ENCODE measurements around the gene NSG2.

The NSG2 gene

DNA sequence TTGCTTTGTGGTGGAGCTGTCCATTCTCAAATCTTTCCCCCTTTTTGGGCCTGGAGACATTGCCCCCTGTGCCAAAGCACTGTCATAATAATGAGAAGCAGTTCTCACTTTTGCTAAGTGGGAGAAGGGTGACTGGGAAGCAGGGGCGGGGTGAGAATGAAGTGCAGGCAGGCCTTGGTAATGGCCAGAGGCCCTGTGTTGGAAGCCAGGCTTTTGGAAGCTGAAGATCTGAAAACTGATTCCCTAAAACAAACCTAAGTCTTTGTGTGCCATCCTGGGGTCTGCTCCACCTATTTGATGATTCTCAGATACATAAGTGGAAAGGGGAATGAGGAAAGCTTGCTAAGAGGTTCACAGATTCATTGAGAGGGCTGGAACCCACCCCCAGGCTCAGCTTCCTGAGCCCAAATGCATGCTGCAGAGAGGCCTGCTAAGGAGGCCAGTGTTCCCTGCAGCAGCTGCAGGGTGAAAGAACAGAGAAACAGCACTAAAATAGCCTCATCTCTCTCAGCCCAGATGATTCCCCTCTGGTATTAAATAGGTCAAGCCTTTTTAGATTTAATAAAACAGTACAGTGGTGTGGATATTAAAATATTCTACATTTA, 75.0 kb downstream of the NSG2 start (continued):
- TF ChIP-seq ZNF248 (tag by site-specific recombination; IDR thresholded peaks at IDR 0.05), result no peak
- TF ChIP-seq ZFHX2 (tag by site-specific recombination; conservative IDR thresholded peaks at IDR 0.05), result no peak
- TF ChIP-seq ZNF19 (tag by site-specific recombination; IDR thresholded peaks at IDR 0.05; ENCODE audit: low read depth), result no peak
- no peak for TF ChIP-seq SP2 (tag by site-specific recombination; IDR thresholded peaks at IDR 0.05)
- TF ChIP-seq ZNF37A (tag by site-specific recombination; IDR thresholded peaks at IDR 0.05), result no peak
- TF ChIP-seq, protein P1, sequence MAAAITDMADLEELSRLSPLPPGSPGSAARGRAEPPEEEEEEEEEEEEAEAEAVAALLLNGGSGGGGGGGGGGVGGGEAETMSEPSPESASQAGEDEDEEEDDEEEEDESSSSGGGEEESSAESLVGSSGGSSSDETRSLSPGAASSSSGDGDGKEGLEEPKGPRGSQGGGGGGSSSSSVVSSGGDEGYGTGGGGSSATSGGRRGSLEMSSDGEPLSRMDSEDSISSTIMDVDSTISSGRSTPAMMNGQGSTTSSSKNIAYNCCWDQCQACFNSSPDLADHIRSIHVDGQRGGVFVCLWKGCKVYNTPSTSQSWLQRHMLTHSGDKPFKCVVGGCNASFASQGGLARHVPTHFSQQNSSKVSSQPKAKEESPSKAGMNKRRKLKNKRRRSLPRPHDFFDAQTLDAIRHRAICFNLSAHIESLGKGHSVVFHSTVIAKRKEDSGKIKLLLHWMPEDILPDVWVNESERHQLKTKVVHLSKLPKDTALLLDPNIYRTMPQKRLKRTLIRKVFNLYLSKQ (tag by site-specific recombination; IDR thresholded peaks at IDR 0.05; ENCODE audit: borderline replicate concordance), result no peak

DNA sequence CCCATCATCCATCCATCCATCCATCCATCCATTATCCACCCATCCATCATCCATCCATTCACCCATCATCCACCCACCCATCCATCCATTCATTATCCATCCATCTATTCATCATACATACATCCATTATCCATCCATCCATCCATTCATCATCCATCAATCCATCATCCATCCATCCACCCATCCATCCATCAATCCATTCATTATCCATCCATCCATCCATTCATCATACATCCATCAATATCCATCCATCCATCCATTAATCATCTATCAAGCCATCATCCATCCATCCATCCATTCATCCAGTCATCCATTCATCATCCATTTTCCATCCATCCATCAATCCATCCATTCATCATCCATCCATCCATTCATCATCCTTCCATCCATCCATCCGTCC, 89.0 kb downstream of the NSG2 start:
- TF ChIP-seq ZNF473 (tag by site-specific recombination; IDR thresholded peaks at IDR 0.05), result 0 out of 2 replicates have a peak, but pooled peaks have one; percentile 43
- peak; percentile 37; the same call in 1 of the 2 replicates for TF ChIP-seq ZNF202 (tag by site-specific recombination; IDR thresholded peaks at IDR 0.05; ENCODE audit: borderline replicate concordance)
- TF ChIP-seq ZNF776 (tag by site-specific recombination; IDR thresholded peaks at IDR 0.05; ENCODE audit: borderline replicate concordance), result 0 out of 2 replicates have a peak, but pooled peaks have one; percentile 54
- TF ChIP-seq GFI1B (tag by site-specific recombination; IDR thresholded peaks at IDR 0.05), result no peak
- TF ChIP-seq RBAK (tag by site-specific recombination; IDR thresholded peaks at IDR 0.05), result no peak
- TF ChIP-seq, protein P2, sequence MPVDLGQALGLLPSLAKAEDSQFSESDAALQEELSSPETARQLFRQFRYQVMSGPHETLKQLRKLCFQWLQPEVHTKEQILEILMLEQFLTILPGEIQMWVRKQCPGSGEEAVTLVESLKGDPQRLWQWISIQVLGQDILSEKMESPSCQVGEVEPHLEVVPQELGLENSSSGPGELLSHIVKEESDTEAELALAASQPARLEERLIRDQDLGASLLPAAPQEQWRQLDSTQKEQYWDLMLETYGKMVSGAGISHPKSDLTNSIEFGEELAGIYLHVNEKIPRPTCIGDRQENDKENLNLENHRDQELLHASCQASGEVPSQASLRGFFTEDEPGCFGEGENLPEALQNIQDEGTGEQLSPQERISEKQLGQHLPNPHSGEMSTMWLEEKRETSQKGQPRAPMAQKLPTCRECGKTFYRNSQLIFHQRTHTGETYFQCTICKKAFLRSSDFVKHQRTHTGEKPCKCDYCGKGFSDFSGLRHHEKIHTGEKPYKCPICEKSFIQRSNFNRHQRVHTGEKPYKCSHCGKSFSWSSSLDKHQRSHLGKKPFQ (tag by site-specific recombination; IDR thresholded peaks at IDR 0.05), result no peak
- TF ChIP-seq, protein P3, sequence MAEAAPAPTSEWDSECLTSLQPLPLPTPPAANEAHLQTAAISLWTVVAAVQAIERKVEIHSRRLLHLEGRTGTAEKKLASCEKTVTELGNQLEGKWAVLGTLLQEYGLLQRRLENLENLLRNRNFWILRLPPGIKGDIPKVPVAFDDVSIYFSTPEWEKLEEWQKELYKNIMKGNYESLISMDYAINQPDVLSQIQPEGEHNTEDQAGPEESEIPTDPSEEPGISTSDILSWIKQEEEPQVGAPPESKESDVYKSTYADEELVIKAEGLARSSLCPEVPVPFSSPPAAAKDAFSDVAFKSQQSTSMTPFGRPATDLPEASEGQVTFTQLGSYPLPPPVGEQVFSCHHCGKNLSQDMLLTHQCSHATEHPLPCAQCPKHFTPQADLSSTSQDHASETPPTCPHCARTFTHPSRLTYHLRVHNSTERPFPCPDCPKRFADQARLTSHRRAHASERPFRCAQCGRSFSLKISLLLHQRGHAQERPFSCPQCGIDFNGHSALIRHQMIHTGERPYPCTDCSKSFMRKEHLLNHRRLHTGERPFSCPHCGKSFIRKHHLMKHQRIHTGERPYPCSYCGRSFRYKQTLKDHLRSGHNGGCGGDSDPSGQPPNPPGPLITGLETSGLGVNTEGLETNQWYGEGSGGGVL (tag by site-specific recombination; IDR thresholded peaks at IDR 0.05), result no peak; the same call in 1 of the 2 replicates
- TF ChIP-seq ZNF707 (tag by site-specific recombination; IDR thresholded peaks at IDR 0.05), result 0 out of 2 replicates have a peak, but pooled peaks have one; percentile 28
- TF ChIP-seq ZNF777 (tag by site-specific recombination; IDR thresholded peaks at IDR 0.05; ENCODE audit: borderline replicate concordance), result 0 out of 2 replicates have a peak, but pooled peaks have one; percentile 11
- peak; percentile 97 for TF ChIP-seq ZNF366 (tag by site-specific recombination; conservative IDR thresholded peaks at IDR 0.05)
- TF ChIP-seq SALL2 (tag by site-specific recombination; IDR thresholded peaks at IDR 0.05; ENCODE audit: borderline replicate concordance), result 0 out of 2 replicates have a peak, but pooled peaks have one; percentile 57
- peak; percentile 100 for TF ChIP-seq ZBTB17 (tag by site-specific recombination; IDR thresholded peaks at IDR 0.05)
- Histone ChIP-seq H3K4me1 (ENCODE audit: control insufficient read depth, insufficient read depth, low read length) (no peaks in the 10 kb centered on the region), H3K27ac (ENCODE audit: extremely low read depth, low read depth, low read length) (no peak overlapping the region), H3K9me3 (ENCODE audit: control insufficient read depth, insufficient read depth, low read depth, low read length) (no peaks in the 10 kb centered on the region), H3K36me3 (ENCODE audit: control insufficient read depth in 2 of 2, insufficient read depth in 1 of 2, low read length in 2 of 2) (no peaks in the 10 kb centered on the region), H3K4me3 (ENCODE audit: low read depth, low read length) (no peak overlapping the region)
- ChIA-PET POLR2A (no interaction called here), CTCF (no interaction called here)

DNA sequence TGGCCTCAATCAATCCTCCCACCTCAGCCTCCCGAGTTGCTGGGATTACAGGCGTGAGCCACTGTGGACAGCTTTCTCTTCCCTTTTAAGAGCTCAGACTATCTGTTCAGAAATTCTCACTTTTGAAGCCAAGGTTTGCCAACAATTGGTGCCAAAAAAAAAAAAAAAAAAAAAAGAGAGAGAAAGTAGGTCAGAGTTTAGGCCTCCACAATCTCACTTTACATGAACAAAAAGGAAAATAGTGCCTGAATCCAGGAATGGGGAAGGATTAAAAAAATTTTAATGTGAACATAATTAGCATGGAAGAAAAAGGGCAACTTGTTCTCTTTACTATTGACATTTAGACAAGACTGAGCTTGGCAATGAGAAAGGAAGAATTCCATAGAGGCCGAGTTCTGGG, 94.1 kb downstream of the NSG2 start:
- ChIA-PET POLR2A (no interaction called here), CTCF (no interaction called here)
- TF ChIP-seq REPIN1 (tag by site-specific recombination; IDR thresholded peaks at IDR 0.05; ENCODE audit: low read depth) (no peak), MYNN (tag by site-specific recombination; IDR thresholded peaks at IDR 0.05; ENCODE audit: borderline replicate concordance) (no peak)
- TF ChIP-seq, protein P4, sequence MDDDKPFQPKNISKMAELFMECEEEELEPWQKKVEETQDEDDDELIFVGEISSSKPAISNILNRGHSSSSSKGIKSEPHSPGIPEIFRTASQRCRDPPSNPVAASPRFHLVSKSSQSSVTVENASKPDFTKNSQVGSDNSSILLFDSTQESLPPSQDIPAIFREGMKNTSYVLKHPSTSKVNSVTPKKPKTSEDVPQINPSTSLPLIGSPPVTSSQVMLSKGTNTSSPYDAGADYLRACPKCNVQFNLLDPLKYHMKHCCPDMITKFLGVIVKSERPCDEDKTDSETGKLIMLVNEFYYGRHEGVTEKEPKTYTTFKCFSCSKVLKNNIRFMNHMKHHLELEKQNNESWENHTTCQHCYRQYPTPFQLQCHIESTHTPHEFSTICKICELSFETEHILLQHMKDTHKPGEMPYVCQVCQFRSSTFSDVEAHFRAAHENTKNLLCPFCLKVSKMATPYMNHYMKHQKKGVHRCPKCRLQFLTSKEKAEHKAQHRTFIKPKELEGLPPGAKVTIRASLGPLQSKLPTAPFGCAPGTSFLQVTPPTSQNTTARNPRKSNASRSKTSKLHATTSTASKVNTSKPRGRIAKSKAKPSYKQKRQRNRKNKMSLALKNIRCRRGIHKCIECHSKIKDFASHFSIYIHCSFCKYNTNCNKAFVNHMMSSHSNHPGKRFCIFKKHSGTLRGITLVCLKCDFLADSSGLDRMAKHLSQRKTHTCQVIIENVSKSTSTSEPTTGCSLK (tag by site-specific recombination; IDR thresholded peaks at IDR 0.05), result no peak
- TF ChIP-seq, protein P5, sequence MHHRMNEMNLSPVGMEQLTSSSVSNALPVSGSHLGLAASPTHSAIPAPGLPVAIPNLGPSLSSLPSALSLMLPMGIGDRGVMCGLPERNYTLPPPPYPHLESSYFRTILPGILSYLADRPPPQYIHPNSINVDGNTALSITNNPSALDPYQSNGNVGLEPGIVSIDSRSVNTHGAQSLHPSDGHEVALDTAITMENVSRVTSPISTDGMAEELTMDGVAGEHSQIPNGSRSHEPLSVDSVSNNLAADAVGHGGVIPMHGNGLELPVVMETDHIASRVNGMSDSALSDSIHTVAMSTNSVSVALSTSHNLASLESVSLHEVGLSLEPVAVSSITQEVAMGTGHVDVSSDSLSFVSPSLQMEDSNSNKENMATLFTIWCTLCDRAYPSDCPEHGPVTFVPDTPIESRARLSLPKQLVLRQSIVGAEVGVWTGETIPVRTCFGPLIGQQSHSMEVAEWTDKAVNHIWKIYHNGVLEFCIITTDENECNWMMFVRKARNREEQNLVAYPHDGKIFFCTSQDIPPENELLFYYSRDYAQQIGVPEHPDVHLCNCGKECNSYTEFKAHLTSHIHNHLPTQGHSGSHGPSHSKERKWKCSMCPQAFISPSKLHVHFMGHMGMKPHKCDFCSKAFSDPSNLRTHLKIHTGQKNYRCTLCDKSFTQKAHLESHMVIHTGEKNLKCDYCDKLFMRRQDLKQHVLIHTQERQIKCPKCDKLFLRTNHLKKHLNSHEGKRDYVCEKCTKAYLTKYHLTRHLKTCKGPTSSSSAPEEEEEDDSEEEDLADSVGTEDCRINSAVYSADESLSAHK (tag by site-specific recombination; IDR thresholded peaks at IDR 0.05), result no peak
- Histone ChIP-seq H3K9me3 (ENCODE audit: control insufficient read depth, insufficient read depth, low read depth, low read length) (no peaks in the 10 kb centered on the region), H3K4me1 (ENCODE audit: control insufficient read depth, insufficient read depth, low read length) (no peaks in the 10 kb centered on the region), H3K4me3 (ENCODE audit: low read depth, low read length) (no peak overlapping the region), H3K27ac (ENCODE audit: extremely low read depth, low read depth, low read length) (no peak overlapping the region), H3K36me3 (ENCODE audit: control insufficient read depth in 2 of 2, insufficient read depth in 1 of 2, low read length in 2 of 2) (no peaks in the 10 kb centered on the region)

All from HEK293 (cell line).